ENCODE measurements around the gene AATK.
"Not testable (repeated sequence)": the region's sequence is repeated elsewhere in the genome, so short reads cannot be mapped to it uniquely, and the experiment has no call there.

The AATK gene

GRCh38 chr17:81159611-81160265 is 6.3 kb downstream of the AATK start:
- TF ChIP-seq, protein P1, sequence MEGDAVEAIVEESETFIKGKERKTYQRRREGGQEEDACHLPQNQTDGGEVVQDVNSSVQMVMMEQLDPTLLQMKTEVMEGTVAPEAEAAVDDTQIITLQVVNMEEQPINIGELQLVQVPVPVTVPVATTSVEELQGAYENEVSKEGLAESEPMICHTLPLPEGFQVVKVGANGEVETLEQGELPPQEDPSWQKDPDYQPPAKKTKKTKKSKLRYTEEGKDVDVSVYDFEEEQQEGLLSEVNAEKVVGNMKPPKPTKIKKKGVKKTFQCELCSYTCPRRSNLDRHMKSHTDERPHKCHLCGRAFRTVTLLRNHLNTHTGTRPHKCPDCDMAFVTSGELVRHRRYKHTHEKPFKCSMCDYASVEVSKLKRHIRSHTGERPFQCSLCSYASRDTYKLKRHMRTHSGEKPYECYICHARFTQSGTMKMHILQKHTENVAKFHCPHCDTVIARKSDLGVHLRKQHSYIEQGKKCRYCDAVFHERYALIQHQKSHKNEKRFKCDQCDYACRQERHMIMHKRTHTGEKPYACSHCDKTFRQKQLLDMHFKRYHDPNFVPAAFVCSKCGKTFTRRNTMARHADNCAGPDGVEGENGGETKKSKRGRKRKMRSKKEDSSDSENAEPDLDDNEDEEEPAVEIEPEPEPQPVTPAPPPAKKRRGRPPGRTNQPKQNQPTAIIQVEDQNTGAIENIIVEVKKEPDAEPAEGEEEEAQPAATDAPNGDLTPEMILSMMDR (IDR thresholded peaks at IDR 0.05; ENCODE audit: insufficient read depth, low read depth, low read length, missing control alignments), result no peak
- H3K4me3 ChIP-seq (ENCODE audit: low read length), result no peak overlapping the region
- DNase-seq (ENCODE audit: low read depth), result no peak

DNA sequence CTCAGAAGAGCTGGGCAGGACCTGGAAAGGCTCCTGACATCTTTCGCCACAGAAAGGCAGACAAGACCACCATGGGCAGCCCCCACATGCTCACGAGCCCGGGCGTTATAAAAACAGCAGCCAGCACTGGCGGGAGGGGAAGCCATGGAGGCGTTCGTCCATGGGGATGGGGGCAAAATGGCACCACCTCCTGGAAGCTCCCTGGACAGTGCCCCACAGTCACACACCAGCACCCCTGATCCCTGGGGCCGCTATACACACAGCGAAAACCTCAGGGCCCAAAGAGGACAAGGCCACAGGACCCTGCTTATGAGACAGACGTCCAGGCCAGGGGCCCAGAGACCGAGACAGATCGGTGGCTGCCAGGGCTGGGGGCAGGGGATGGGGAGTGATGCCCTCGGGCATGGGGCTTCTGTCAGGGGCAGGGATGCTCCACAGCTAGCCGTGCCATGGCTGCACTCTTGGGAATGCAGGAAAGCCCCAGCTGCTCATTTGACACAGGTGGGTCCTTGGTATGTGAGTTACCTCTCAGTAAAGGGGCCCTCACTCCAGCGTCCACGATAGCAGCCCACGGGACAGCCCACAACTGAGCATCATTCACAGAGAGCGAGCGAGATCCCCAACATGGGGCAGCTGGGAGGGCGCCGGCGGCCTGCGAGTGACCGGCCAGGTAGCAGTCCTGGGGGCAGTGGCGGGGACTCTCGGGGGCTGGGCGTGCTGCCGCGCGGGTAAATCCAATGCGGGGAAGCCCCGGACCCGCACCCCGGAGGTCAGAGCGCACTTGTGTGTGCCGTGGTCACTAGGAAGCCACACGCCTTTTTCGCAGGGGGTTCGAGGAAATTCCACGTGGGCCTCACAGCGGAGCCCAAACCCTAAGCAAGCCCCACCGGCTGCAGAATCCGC is 7.1 kb downstream of the AATK start:
- TF ChIP-seq, protein P1 (IDR thresholded peaks at IDR 0.05; ENCODE audit: insufficient read depth, low read depth, low read length, missing control alignments), result no peak
- DNase-seq (ENCODE audit: low read depth), result no peak
- H3K4me3 ChIP-seq (ENCODE audit: low read length), result no peak overlapping the region

DNA sequence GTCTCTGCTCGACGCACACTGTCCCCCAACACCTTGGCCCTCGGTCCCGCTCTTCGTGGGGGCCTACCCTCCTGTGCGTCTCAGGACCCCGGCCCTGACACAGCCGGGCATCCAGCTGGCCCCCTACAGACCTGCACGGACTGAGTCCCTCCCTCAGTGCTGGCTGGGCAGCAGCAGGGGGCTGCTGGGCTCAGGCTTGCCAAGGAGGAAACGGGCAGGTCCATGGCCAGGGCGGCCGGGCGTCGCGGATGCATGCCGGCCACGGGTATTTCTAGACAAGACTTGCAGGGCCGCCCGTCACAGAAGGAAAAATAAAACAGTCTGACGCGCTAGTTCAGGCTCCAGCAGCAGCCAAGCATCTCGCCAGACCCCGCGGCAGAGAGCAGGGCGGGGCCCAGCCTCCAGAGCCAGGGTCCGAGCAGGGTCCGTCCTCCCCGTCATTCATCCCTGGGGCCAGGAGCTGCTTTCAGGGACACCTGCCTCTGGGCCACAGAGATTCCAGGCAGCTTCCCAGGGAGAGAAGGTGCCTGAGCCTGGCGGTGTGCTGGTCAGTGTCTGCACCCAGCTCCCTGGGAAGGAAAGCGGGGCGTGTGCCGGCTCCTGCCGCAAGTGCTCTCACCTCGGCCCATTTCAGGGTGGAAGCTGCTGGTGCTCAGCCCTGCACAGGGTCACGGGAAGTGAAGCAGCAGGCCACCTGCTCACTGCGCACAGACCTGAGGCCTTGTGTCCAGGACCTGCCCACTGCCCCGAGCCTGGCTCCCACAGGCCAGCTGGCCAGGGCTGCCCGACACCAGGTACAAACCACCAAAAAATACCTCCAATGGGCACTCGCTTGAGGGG is 8.0 kb downstream of the AATK start:
- TF ChIP-seq, protein P1 (IDR thresholded peaks at IDR 0.05; ENCODE audit: insufficient read depth, low read depth, low read length, missing control alignments), result no peak
- no peak for DNase-seq (ENCODE audit: low read depth)
- H3K4me3 ChIP-seq (ENCODE audit: low read length), result no peak overlapping the region

- TF ChIP-seq, protein P1 (IDR thresholded peaks at IDR 0.05; ENCODE audit: insufficient read depth, low read depth, low read length, missing control alignments), result no peak
- H3K4me3 ChIP-seq (ENCODE audit: low read length), result no peak overlapping the region
- DNase-seq (ENCODE audit: low read depth), result no peak
Observed at GRCh38 chr17:81156866-81157805, 8.9 kb downstream of the AATK start.

- DNase-seq (ENCODE audit: low read depth), result no peak
- no peak overlapping the region for H3K4me3 ChIP-seq (ENCODE audit: low read length)
- TF ChIP-seq, protein P1 (IDR thresholded peaks at IDR 0.05; ENCODE audit: insufficient read depth, low read depth, low read length, missing control alignments), result no peak
Observed at GRCh38 chr17:81154961-81155360, 11.1 kb downstream of the AATK start.

- not testable (repeated sequence) for DNase-seq (ENCODE audit: low read depth); H3K4me3 ChIP-seq (ENCODE audit: low read length)
Observed at GRCh38 chr17:81154016-81154415, 12.0 kb downstream of the AATK start.
